HG03175 (cell line): ENCODE data around the gene NFYA.

Source experiments
- ATAC-seq: cut with Tn5 transposase; IDR thresholded peaks from one replicate; pipeline ENCODE4 v1.9.1; 2021; ENCODE audit warnings: mild to moderate bottlenecking, moderate library complexity; ENCODE audit not compliant: unreplicated experiment

Gene NFYA

DNA sequence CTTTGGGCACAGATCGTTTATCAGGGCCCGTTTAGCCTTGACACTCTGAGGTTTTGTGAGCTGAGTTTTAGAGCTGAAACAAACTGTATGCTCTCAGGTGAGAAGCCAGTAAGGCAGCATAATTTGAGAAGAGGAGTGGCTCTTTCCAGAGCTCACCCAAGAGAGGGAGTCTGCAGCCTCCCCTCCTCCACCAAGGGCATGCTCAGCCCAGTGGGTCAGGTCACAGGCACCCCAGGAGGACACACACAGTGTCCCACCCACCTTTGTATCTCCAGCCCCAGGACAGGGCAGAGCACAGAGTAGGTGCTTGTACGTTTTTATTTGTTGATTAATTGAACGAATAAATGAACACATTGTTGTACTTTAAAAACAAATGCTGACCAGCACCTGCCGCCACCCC lies 27.1 kb upstream of the NFYA start:
- ATAC-seq = no peak

DNA sequence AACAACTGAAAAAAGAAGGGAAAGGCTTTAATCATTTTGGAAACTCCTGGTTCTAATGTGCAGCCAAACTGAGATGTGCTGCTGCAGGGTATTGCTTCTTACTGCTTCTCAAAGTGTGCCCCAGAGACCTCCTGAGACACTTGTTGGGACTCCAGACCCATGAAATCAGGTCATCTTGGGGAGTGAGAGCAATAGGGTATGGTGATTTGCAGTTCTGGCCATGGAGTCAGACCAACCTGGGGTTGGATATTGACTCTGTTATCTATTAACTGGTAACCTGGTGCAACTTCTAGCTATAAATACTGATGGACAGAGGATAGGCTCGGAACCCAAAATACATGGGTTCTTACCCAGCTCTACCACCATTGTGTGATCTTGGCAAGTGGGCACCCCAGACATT lies 26.7 kb upstream of the NFYA start:
- no peak for ATAC-seq

DNA sequence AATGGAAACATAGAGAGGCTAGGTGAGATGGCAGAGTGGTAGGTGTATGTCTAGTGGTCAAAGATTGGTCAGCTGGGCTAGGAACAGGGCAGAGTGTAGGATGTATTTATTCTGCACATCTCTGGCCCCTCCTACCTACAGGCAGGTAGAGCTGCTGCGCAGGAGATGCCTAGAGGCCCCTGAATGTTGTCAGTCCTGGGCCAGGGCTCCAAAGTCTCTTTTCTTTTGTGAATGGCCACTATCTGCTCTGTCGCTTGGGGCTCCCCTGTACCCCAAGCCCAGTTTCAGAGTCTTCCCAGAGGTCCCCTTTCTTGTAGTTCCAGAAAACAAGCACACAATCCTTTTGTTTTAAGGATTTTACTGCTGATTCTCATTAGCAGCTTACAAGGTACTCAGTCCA lies 25.5 kb upstream of the NFYA start:
- no peak for ATAC-seq

DNA sequence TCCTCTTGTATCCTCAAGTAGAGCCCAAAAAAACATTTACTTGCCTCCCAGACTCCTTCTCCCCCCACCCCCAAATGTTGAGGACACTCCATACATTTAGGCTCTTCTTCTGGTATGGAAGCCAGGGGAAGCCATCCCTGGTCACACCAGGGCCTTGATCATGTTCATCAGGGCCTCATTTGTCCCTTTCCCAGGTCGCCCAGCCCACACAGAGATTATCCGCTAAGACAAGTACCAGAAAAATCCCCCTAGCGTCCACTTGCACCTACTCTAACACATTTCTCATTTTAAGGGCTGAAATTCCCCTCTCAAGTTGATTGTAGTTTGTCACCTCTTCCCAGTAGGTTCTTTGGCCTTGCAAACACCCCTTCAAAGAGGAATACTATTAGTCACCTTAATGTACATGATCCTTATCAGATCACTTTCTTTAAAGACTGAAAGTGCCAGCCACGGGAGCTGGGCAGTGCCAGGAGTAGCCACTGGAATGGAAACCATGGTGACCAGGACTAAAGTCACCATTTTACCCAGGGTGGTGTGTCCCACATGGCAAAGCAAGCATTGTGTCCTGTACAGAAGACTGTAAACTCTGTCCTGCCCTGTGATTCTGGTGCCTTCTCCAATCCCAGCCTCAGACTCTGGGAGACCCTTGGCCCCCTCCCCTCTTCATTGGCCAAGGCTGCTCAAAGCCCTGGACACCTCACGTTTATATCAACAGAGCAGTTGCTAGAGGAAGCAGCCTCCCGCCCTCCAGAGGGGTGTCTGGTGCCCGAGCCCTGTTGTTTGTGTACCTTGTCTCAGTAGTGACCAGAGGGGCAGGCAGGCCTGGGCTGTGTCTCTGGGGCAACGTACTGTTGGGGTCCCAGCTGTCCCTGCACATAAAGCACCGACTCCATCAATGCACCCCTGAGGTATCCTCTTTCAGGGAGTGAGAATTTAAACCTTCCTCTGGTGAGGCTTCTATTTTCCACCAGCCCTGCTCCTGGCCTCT lies 24.7 kb upstream of the NFYA start:
- ATAC-seq = no peak

DNA sequence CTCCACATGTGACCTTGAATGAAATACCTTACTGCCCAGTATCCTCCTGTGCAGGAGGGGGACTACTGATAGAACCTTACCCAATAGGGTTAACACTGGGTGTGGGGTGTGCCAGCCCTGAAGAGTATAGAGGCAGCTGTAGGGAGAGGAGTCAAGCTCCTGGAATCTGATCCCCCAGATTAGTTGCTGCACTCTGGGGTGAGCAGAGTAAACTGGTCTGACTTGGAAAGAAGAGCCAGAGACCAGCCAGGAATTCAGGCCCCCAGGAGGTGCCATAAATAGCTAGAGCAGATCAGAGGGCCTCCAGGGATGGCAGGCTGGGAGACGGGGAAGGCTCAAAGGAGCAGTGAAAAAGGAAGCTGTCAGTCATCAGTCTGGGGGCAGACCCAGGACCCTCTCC lies 23.3 kb upstream of the NFYA start:
- no peak for ATAC-seq

DNA sequence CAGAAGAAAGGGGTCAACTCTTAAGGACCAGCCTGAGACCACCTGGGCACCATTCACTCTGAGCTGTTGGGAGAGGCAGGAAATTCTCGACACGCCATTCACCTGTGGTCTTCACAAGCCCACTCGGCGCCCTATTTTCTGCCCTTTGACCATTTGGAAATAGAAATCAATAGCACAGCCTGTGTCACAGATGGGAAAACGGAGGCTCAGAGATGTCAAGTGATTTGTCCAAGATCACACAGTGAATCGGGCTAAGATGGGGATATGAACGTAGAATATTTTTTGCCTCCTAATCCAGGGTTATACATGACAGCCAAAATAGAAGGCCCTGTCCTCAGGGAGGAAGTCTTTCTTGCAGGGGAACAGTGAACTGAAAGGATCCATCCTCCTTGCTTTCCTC lies 22.8 kb upstream of the NFYA start:
- no peak for ATAC-seq

DNA sequence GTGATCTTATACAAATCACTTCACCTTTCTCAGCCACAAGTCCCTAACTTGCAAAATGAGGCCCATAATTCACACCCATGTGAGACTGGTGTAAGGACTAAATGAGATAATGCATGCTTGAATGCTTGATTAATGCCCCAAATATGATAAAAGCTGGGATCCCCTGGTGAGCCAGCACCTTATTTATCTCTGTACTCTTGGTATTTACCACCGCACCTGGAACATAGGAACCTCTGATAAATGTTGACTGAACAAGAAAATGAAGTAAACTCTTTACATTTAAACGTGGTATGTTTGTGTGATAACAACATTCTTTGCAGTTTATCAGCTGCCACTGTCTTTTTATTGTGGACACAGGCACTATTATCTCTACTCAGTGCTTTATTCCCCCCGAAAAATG lies 22.2 kb upstream of the NFYA start:
- no peak for ATAC-seq

DNA sequence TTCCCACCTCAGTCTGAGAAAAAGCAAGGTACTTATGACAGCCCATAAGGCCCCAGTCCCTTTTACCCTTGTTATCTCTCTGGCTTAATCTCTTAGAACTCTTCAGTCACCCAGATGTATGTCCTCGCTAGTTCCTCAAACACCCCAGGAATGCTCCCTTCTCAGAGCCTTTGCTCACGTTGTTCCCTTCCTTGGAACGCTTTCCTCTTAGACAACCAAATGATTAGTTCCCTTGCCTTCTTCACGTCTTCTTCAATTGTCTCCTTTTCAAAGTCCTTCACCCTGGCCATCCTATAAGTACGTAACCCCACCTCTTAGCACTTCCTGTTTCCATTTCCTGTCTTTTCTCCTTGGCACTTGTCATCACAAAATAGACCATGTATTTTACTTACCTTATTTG lies 20.9 kb upstream of the NFYA start:
- ATAC-seq = peak; percentile 46

DNA sequence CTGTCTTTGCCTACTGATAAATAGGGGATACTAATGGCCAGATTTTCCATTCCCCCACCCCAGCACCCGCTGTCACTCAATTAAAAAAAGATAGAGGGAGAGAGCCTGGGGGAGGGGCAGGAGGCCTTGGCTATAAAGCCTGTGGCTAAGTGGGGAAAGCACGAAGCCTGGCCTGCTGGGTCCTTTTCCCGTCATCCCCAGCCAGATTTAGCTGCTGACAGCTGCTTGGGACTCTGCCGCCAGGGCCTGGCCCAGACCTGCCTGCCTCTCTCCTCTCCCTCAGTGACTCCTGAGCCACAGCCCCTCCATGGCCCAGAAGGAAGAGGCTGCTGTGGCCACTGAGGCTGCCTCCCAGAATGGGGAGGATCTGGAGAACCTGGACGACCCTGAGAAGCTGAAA lies 19.7 kb upstream of the NFYA start, which contains the start of gene APOBEC2:
Gene APOBEC2, plus strand, starts transcription at position 162 of the 400 bp plus-strand sequence. Its CDS starts 146 bp downstream, at position 308.
- ATAC-seq = no peak

DNA sequence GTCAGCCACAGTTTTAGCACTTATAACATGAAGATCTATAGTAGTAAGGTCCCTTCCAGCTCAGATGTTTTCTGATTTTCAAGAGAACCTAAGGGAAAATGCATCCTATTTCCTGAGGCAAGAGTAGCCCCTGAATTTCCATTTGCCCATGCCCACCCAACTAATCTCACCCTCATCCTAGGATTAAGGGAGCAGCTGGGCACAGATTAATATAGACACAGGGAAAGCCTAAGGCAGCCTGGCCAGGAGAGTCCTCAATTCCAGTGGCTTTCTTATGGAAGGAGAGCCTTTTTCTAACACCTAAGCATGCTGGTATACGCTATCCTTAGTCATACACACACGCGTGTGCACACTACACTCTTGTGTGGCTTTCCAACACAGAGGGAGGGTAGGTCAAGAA lies 18.3 kb upstream of the NFYA start:
- ATAC-seq = no peak

DNA sequence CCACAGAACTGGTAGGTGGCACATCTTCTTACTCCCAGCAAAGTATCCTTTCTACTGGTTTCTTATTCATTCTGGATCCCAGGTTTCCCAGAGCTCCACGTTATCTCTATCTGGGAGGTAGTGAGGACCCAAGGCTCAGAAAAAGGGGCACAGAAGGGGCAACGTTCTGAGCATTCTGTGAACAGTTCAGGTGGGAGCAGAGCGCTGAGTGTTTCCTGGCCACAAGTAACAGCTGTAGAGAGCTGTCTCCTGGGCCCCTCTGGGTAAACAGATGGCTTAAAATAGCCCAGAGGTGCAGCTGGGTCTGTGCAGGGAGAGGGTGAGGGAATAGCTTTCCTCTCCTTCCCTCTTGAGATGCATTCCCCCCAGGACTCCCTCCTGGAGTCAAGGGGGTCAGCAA lies 17.6 kb upstream of the NFYA start:
- ATAC-seq = no peak

DNA sequence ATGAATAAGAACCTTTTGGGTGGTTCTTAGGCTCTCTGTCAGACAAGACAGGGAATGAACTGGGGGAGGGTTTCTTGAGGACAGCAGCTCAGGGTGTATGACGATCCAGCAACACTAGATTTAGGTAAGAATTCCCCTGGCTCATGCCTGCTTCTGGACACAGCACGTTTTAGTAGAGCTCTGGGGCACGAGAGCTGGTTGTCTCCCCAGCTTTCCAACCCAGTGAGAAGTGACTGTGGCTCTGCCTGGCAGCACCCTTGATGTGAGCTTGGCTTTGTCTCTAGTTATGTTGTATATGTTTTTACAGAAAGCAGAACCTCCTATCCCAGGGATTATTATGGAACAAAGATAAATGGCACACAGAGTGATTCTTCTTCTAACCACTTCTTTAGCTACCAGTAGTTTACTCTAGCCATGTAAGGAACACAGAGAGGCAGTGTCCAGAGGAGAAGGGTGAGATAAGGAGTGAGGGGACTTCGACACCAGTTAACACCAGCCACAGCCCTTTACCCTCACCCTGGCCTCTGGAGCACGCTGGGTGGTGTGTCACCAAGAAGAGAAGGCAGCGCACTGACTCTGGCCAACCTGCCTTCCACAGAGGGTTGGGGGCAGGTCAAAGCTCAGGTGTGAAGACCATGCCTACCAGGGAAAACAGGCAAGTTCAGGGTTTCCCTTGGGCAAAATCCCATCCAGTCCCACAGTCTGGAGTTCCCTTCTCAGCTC lies 15.8 kb upstream of the NFYA start:
- no peak for ATAC-seq

DNA sequence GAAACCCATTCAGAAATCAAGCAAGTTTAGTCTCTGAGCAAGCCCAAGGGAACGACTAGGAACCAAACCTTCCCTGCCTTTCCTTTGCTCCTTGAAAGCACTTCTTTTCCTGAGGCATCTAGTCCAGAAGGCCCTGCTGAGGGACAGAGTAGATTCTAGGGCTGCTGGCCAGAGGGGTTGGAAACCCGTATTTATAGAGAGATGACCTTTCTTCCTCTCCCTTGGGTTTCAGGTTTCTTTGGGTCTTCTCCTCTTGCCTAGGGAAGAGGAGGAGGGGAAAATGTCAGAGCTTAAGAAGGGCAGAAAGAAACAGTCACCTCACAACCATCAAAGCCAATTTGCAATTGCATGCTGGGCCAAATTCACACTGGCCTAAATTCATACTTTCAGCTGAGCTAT lies 14.0 kb upstream of the NFYA start:
- ATAC-seq = no peak

DNA sequence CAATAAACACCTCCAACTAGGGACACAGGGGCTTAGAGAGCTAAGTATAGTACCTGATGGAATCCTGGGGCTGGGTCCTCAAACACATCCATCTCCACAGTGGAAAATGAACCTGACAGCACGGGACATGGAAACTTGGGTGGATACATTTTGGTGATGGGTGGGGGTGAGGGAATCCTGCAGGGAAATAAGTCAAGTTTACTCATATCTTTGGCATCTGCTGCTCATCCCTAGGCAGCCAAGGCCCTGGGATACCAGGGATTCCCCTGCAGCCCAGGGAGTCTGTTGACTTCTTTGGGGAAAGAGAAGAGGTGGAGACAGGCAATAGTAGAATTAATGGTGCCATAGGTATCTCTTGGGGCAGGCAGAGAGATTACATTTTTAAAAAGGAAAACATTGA lies 13.2 kb upstream of the NFYA start:
- no peak for ATAC-seq

DNA sequence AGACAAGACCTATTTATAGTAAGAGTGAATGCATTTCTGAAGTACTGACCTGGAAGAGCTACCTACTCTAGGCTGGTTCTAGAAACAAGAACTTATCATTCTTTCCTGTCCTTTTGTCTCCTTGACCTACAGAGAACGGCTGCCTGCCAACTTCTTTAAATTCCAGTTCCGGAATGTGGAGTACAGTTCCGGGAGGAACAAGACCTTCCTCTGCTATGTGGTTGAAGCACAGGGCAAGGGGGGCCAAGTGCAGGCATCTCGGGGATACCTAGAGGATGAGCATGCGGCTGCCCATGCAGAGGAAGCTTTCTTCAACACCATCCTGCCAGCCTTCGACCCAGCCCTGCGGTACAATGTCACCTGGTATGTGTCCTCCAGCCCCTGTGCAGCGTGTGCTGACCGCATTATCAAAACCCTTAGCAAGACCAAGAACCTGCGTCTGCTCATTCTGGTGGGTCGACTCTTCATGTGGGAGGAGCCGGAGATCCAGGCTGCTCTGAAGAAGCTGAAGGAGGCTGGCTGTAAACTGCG lies 11.5 kb upstream of the NFYA start:
- no peak for ATAC-seq

DNA sequence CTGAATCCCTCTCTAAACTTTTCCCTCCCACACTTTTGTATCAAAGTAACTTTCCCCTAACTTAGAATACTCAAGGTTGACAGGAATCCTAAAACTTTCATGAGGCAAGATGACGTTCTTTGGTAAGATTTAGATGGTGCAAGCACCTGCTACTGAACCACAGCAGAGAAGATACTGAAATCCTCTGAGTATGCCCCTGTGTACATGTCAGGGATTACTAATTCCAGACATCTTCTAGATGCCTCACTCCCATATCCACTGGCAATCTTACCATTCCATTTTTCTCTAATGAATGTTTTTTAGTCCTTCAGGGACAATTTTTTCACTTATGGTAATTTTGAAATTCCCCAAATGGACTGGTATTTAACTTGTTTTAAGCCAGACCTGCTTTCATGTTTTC lies 10.7 kb upstream of the NFYA start:
- no peak for ATAC-seq

DNA sequence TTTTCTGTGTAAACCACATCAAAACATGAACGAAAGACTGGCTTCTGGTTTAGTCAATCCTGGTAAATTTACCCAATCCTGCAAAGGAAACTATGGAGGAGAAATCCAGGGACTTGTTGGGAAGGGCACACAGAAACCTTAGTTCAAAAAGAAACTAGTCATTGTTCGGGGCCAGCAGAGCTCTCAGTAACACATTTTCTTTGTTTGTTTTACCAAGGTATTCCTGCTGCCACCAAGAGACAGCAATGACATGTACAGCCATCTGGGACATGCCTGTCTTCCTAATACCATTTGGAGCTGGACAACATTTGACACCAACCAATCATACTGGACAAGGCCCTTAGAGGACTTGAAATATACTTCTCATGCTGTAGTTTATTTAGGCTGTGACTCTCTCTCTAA lies 8.9 kb upstream of the NFYA start:
- ATAC-seq = no peak

DNA sequence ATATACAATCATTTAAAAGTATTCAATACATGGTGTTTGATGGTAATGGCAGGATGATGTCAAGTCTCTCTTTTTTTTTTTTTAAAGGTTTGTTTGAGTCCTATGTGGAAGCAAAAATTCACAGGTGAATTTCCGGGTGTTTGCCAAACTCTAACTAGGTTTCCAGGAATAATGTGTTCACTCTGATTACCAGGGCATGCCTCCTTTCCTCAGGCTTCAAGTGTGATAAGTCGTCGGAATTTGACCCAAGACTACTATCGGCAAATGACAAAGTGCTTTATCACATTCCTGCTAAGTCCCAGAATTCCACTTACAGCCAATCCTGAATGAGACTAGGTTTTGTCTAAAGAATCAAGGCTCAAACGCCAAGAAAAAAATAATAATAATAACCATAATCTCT lies 7.9 kb upstream of the NFYA start:
- ATAC-seq = no peak

DNA sequence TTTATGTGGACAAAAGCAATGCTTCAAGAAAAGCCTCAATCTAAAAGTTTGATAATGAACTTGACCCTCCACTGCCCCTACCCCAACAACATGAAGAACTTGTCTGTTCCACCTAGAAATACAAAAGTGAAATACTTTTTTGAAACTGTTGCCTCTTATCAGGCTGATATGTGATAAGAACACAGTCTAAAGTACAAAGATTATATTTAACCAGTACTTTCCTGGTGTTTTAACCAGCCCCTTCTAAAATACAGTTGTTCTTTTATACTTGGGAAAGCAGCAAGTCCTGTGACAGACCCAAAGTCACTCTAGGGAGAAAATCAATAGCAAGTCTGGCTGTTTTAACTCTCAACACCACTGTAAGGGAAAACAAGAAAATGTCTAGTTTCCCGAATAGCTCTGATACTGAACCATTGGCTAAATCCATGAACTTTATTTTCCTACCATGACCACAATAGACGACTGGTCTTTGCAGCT lies 7.2 kb upstream of the NFYA start:
- no peak for ATAC-seq

DNA sequence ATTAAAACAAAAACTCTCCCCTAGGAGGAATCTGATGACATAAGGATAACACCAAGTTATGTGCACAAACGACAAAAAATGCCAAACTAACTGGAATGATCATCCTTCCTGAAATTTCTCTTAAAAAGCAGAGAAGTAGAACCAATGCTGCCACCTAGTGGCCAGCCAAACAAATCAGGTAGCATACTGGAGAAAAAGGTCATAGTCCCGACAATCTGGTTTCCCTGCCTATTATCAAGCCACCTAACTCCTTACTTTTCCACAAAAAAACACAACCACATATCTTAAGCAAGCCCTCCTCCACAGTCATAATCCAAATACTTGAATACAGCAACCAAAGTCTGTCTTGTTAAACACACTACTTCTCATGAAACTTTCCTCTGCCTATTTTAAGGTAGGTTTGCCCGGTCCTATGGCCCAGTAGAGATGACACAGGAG lies 5.9 kb upstream of the NFYA start:
- ATAC-seq = no peak

DNA sequence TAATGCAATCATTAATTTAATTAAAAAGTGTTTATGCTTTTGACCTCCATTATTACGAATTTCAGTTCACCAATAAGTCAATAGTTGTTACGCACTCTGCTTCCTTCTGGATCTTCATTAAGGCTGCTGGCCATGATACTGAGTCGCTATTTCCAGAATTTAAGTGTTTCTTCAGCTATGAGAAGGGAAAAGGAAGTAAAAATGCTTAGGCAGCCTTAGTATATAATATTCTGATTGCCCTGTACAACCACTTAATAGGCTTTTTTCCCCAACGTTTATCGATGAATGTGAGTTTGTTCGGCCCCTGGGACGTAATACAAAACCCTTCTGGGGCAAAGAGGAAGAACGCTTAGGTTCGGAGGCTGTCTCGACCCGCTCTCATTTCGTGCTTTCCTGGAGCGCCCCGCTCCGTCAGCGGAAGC lies 1.3 kb upstream of the NFYA start:
- ATAC-seq = no peak
